Gastrocnemius medialis (tissue), 4 donors: ENCODE measurements around the gene STIM1. TPM values are rescaled to one million over a fixed set of nuclear protein-coding genes. Genes with fewer than 3 reads are reported as not detected.
A peak's percentile ranks its signal among the peaks of the same experiment; 100 is the strongest.

Source experiments
- ATAC-seq, 2 donors: fragments of 150-250 bp; one replicate each; pipeline ENCODE4 v1.9.1; 2016
- DNase-seq, 2 donors: peaks; one replicate each; pipeline ENCODE4 v3.0.0-alpha.2; 2019
- H3K27ac ChIP-seq, 4 donors: fragments of 200-600 bp; sonication (generic); 1 replicate in 1 of 4; 2 replicates in 3 of 4; pipeline ENCODE4 v1.5.1; 2016 to 2018; ENCODE audit warnings: mild to moderate bottlenecking in 2 of 4, moderate library complexity in 1 of 4
- H3K27me3 ChIP-seq, 3 donors: fragments of 200-600 bp; sonication (generic) in 2 of 3; 1 replicate in 1 of 3; 2 replicates in 2 of 3; pipeline versions ENCODE4 v1.5.1 to v1.6.0; 2016 to 2019; ENCODE audit warnings: mild to moderate bottlenecking in 1 of 3, moderate library complexity in 1 of 3
- H3K36me3 ChIP-seq, 2 donors: fragments of 200-600 bp; sonication (generic) in 1 of 2; one replicate each; pipeline ENCODE4 v1.5.1; 2017 to 2018
- H3K4me1 ChIP-seq, 2 donors: fragments of 200-600 bp; sonication (generic) in 1 of 2; one replicate each; pipeline ENCODE4 v1.5.1; 2016 to 2017; ENCODE audit warnings: mild to moderate bottlenecking in 2 of 2
- H3K4me3 ChIP-seq, 4 donors: fragments of 200-600 bp; sonication (generic) in 3 of 4; 1 replicate in 1 of 4; 2 replicates in 3 of 4; pipeline ENCODE4 v1.5.1; 2016 to 2019; ENCODE audit warnings: mild to moderate bottlenecking in 2 of 4
- H3K9me3 ChIP-seq, 3 donors: fragments of 200-600 bp; sonication (generic) in 2 of 3; 1 replicate in 1 of 3; 2 replicates in 2 of 3; pipeline ENCODE4 v1.5.1; 2016 to 2019
- POLR2A ChIP-seq, 2 donors: fragments of 450-650 bp; IDR thresholded peaks; one replicate each; pipeline ENCODE4 v1.6.1; 2017; ENCODE audit warnings: antibody characterized with exemption in 2 of 2, mild to moderate bottlenecking in 2 of 2, moderate library complexity in 2 of 2
- in situ Hi-C, 4 donors: fragments of 200-750 bp; cut with MboI; loops; one replicate each; pipeline versions ENCODE4 v1.15.0 to v1.8.0; 2017; ENCODE audit warnings: low sequenced_read_pairs in 4 of 4
- intact Hi-C: fragments of 100-400 bp; cut with DNase I; formaldehyde crosslinking; loops from one replicate; pipeline ENCODE4 v1.15.1; 2023; ENCODE audit warnings: low total_unique reads
- total RNA-seq, 4 donors: library from RNA; depleted of rRNA; stranded (reverse); fragments of >200 nt; gene quantifications; one replicate each; pipeline versions ENCODE4 v1.1.0 to v1.2.3, GENCODE V29; 2016
- TF ChIP-seq, protein P1 (sequence below), 5 experiments: fragments of 450-650 bp in 3 of 5; fragments of 200-600 bp in 2 of 5; sonication (generic) in 2 of 5; IDR thresholded peaks in 4 of 5; conservative IDR thresholded peaks in 1 of 5; 1 replicate in 4 of 5; 2 replicates in 1 of 5; pipeline ENCODE4 v1.5.1; 2016 to 2019; ENCODE audit warnings: antibody characterized with exemption in 5 of 5, mild to moderate bottlenecking in 3 of 5, moderate library complexity in 3 of 5

STIM1 gene
- total RNA-seq, 4 donors from 2014 or later, result 45.9 to 132 (median 87.3) TPM

DNA sequence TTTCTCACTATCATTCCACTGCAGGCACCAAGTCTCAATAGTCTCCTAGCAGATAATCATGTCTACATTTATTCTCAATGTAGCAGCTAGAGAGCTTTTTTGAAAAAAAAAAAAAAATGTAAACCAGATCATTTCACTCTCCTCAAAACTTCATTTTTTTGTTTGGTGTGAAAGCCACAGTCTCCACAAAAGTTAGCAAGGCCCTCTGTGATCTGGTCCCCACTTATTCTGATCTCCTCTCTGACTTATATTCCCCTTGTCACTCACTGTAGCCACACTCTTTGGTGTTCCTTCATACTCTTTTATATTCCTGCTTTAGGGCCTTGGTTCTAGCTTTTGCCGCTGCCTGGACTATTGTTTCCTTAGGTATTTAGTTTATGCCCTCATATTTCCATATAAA is 137.5 kb downstream of the STIM1 start:
- Histone ChIP-seq H3K4me1 (peaks cover 26 to 31% of the 10 kb centered on the region in 2 donors), H3K9me3 (no peaks in the 10 kb centered on the region), H3K36me3 (no peaks in the 10 kb centered on the region), H3K27me3 (no peaks in the 10 kb centered on the region), H3K27ac (no peak overlapping the region), H3K4me3 (no peak overlapping the region)
- intact Hi-C loops (no loop called here), in situ Hi-C loops (loop anchor here in 1 of 4 donors (10.0 kb wide), 1 partner anchor 58 kb away; no protein-coding TSS in a partner anchor)
- ATAC-seq (no peak), DNase-seq (no peak)
- no peak for TF ChIP-seq POLR2A (IDR thresholded peaks at IDR 0.05)
- TF ChIP-seq, protein P1, sequence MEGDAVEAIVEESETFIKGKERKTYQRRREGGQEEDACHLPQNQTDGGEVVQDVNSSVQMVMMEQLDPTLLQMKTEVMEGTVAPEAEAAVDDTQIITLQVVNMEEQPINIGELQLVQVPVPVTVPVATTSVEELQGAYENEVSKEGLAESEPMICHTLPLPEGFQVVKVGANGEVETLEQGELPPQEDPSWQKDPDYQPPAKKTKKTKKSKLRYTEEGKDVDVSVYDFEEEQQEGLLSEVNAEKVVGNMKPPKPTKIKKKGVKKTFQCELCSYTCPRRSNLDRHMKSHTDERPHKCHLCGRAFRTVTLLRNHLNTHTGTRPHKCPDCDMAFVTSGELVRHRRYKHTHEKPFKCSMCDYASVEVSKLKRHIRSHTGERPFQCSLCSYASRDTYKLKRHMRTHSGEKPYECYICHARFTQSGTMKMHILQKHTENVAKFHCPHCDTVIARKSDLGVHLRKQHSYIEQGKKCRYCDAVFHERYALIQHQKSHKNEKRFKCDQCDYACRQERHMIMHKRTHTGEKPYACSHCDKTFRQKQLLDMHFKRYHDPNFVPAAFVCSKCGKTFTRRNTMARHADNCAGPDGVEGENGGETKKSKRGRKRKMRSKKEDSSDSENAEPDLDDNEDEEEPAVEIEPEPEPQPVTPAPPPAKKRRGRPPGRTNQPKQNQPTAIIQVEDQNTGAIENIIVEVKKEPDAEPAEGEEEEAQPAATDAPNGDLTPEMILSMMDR (IDR thresholded peaks at IDR 0.05 in 4 of 5, conservative IDR thresholded peaks at IDR 0.05 in 1 of 5), result no peak

DNA sequence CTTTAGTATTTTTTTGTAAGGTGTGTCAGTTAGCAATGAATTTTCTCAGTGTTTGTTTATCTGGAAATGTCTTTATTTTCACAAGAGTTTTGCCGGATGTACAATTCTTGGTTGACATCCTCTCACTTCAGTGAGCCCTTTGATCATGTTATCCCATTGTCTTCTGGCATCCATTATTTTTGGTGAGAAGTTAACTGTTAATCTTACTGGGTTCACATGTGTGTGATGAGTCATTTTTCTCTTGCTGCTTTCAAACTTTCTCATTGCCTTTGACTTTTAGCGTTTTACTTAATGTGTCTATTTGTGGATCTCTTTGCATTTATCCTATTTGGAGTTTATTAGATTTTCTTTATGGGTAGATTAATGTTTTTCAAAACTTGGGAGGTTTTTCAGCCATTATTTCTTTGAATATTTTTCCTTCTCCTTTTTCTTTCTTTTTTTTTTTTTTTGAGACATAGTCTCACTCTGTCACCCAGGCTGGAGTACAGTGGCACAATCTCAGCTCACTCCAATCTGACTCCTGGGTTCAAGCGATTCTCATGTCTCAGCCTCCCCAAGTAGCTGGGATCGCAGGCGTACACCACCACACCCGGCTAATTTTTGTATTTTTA is 138.7 kb downstream of the STIM1 start:
- in situ Hi-C loops, result loop anchor here in 1 of 4 donors (10.0 kb wide), 1 partner anchor 59 kb away; no protein-coding TSS in a partner anchor
- no peak for ATAC-seq
- intact Hi-C loops, result no loop called here

DNA sequence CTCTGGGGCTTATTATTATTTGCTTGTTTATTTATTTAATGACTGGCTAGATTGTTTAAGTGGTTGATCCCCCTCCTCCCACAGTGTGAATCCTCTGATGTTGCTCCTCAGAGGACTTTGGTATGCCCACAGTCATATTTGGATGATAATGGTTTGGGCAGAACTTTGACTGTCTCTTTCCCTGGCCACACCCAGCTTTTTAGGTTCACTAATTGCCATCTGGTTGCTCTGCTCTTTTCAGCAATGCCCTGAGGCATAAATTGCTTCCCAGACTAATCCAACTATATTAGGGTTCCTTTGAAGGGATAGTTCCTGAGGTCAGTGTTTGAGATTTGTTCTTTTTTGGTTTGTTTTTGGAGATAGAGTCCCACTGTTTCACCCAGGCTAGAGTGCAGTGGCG is 139.8 kb downstream of the STIM1 start:
- DNase-seq, result no peak
- H3K27me3 ChIP-seq, result no peaks in the 10 kb centered on the region
- H3K4me1 ChIP-seq, result peaks cover 26 to 34% of the 10 kb centered on the region in 2 donors
- peak overlapping the region in 2 of 4 donors; percentile 18 to 59 for H3K27ac ChIP-seq
- no peak for ATAC-seq
- no peak overlapping the region for H3K4me3 ChIP-seq
- intact Hi-C loops, result no loop called here
- TF ChIP-seq POLR2A (IDR thresholded peaks at IDR 0.05), result no peak
- TF ChIP-seq, protein P1 (IDR thresholded peaks at IDR 0.05 in 4 of 5, conservative IDR thresholded peaks at IDR 0.05 in 1 of 5), result no peak
- H3K9me3 ChIP-seq, result no peaks in the 10 kb centered on the region
- no peaks in the 10 kb centered on the region for H3K36me3 ChIP-seq
- in situ Hi-C loops, result loop anchor here in 1 of 4 donors (10.0 kb wide), 1 partner anchor 61 kb away; no protein-coding TSS in a partner anchor

More for the DNA sequence above, 138.7 kb downstream of the STIM1 start:
- Histone ChIP-seq H3K4me1 (peaks cover 26 to 34% of the 10 kb centered on the region in 2 donors), H3K4me3 (no peak overlapping the region), H3K36me3 (no peaks in the 10 kb centered on the region), H3K27me3 (no peaks in the 10 kb centered on the region), H3K9me3 (no peaks in the 10 kb centered on the region), H3K27ac (no peak overlapping the region)
- TF ChIP-seq POLR2A (IDR thresholded peaks at IDR 0.05), result no peak
- TF ChIP-seq, protein P1 (IDR thresholded peaks at IDR 0.05 in 4 of 5, conservative IDR thresholded peaks at IDR 0.05 in 1 of 5), result no peak
- DNase-seq, result no peak

DNA sequence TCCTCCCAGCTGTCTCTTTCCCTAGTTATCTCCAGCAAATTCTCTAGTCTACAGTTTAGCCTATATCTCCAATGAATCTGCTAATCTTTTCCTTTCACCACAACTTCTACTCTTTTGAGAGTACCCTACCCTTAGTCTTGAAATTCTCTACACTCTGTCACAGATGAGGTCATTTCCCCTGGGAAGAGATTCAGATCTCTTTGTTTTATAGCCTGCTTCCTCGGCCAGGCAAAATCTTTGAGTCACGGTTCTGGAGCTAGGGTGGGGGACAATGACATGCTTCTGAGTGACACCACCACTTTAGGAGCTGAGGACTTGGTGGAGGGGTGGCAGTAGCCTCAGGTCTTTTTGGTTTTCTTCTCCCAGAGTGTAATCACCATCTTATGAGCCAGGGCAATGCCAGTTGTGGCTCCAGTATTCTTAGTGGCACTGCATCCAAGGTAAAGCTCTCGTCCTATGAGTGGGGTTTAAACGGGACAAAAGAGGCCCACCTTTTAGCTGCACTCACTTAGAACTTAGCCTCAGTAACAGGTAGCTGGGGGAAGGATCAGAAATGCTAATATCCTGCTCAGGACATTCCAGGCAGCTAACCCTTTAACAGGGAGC is 140.6 kb downstream of the STIM1 start:
- DNase-seq, result no peak
- TF ChIP-seq, protein P1 (IDR thresholded peaks at IDR 0.05 in 4 of 5, conservative IDR thresholded peaks at IDR 0.05 in 1 of 5), result no peak
- no peak for TF ChIP-seq POLR2A (IDR thresholded peaks at IDR 0.05)

More for the DNA sequence above, 140.6 kb downstream of the STIM1 start:
- ATAC-seq, result peak; percentile 41 to 47
- Histone ChIP-seq H3K27ac (peak overlapping the region; percentile 18 to 59 (median 28)), H3K27me3 (no peaks in the 10 kb centered on the region), H3K36me3 (no peaks in the 10 kb centered on the region), H3K4me3 (no peak overlapping the region), H3K4me1 (peaks cover 26 to 34% of the 10 kb centered on the region in 2 donors), H3K9me3 (no peaks in the 10 kb centered on the region)
- intact Hi-C loops, result no loop called here
- in situ Hi-C loops, result loop anchor here in 1 of 4 donors (10.0 kb wide), 1 partner anchor 61 kb away; no protein-coding TSS in a partner anchor
